Occipital lobe (tissue), 2 donors: ENCODE results near the gene SLC9A9. TPM values are rescaled to one million over a fixed set of nuclear protein-coding genes. Genes with fewer than 3 reads are reported as not detected.
"Not testable (repeated sequence)": the region's sequence is repeated elsewhere in the genome, so short reads cannot be mapped to it uniquely, and the experiment has no call there.

Source experiments
- DNase-seq: peaks from one replicate; lab custom pipeline; 2025; lab: John Stamatoyannopoulos, UW
- total RNA-seq: library from RNA; depleted of rRNA; stranded (reverse); fragments of >200 nt; gene quantifications from one replicate; pipeline ENCODE4 v1.2.3, GENCODE V29; 2014

SLC9A9 gene
- total RNA-seq, 1 donor from 2014 or later, result 7.3 TPM

- no peak for DNase-seq
Measured at GRCh38 chr3:143810166-143810952, 37.9 kb downstream of the SLC9A9 start.

- no peak for DNase-seq
Measured at GRCh38 chr3:143809121-143809621, 39.1 kb downstream of the SLC9A9 start.

DNA sequence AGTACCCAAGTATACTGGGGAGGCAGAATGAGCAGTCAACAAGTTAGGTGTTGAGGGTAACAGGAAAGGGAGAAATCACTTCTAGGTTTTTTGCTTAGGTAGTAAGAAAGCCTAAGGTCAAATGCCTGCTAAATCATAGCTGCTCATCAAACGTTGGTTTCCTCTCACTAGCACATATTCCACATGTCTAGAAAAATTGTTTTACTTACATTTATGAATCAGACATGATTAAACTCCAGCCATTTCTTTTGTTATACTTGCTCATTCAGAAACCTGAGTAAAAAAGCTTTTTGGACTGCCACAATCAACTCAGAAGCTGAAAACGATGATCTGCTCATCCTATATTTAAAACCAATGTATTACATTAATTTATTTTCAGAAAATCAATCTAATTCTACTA is 40.2 kb downstream of the SLC9A9 start:
- DNase-seq, result no peak

DNA sequence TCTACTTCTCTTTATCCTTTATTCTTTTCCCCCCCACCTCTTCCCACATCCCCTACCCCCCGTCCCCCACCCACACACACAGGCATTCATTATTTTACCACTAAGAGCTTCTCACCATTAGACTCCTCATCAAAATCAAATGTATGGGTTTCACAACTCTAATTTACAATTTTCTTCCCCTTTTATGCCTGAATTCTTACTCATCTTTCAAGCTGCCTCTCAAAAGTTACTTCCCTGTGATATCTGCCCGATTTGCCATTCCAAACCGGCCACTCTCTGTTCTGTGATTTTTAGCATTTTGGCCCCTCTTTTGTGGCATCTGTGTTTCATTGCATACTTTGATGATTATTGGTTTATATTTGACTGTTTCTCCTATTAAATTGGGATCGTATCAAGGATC is 42.2 kb downstream of the SLC9A9 start:
- no peak for DNase-seq

GRCh38 chr3:143805476-143805875 is 42.8 kb downstream of the SLC9A9 start:
- DNase-seq, result not testable (repeated sequence)

DNA sequence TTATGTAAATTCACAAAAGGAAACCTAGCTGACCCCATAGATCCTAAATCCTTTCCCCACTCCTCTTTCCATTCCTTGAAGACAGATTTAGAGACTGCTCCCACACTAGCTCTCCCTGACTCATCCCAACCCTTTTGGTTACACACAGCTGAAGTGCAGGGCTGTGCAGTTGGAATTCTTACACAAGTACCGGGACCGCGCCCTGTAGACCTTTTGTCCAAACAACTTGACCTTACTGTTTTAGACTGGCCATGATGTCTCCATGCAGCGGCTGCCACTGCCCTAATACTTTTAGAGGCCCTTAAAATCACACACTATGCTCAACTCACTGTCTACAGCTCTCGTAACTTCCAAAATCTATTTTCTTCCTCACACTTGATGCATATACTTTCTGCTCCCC is 47.2 kb downstream of the SLC9A9 start:
- DNase-seq, result not testable (repeated sequence)

DNA sequence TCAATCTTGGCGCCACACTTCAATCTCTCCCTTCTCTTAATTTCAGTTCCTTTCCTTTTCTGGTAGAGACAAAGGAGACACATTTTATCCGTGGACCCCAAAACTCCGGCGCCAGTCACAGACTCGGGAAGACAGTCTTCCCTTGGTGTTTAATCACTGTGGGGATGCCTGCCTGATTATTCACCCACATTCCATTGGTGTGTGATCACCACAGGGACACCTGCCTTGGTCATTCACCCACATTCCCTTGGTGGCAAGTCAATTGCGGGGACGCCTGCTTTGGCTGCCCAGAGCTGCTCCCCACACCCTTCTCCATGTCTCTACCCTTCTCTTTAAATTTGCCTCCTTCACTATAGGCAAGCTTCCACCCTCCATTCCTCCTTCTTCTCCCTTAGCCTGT is 50.1 kb downstream of the SLC9A9 start:
- DNase-seq, result not testable (repeated sequence)

GRCh38 chr3:143795874-143796273 is 52.4 kb downstream of the SLC9A9 start:
- no peak for DNase-seq

- no peak for DNase-seq
Measured at GRCh38 chr3:143794793-143795462, 53.3 kb downstream of the SLC9A9 start.

DNA sequence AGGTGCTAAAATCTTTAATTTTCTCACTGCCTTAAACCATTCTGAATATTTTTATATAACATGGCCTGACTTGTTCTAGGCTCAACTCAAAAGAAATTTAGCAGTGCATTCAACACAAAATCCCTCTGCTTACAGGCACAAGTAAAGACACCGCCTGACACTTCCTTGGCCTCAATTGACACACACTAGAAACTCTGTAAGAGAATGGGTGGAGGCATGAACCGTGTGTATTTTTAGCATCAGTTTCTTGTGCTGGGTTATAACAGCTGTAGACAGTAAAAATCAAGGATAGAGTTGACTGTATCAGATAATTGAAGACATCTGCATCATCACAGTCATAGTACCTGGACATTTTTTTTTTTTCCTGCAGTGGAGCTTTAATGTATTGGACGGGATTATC is 54.3 kb downstream of the SLC9A9 start:
- no peak for DNase-seq

GRCh38 chr3:143791386-143791785 is 56.9 kb downstream of the SLC9A9 start:
- no peak for DNase-seq

- no peak for DNase-seq
Measured at GRCh38 chr3:143786219-143787191, 61.8 kb downstream of the SLC9A9 start.

DNA sequence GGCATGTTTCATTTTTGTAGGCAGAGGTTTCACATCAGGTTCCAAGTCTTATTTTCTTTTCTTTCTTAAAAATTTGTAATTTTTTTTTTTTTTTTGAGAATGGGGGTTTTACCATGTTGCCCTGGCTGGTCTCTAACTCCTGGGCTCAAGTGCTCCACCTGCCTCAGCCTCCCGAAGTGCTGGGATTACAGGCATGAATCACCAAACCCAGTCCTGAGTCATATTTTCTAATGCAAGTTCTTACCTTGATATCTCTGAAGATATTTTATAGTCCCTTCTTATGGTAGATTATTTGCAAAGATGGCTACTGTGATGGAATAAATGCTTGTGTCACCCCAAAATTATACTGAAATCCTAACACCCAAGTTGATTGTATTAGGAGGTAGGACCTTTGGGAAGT is 63.8 kb downstream of the SLC9A9 start:
- DNase-seq, result no peak

GRCh38 chr3:143783851-143784370 is 64.4 kb downstream of the SLC9A9 start:
- no peak for DNase-seq

GRCh38 chr3:143775459-143775858 is 72.8 kb downstream of the SLC9A9 start:
- no peak for DNase-seq

DNA sequence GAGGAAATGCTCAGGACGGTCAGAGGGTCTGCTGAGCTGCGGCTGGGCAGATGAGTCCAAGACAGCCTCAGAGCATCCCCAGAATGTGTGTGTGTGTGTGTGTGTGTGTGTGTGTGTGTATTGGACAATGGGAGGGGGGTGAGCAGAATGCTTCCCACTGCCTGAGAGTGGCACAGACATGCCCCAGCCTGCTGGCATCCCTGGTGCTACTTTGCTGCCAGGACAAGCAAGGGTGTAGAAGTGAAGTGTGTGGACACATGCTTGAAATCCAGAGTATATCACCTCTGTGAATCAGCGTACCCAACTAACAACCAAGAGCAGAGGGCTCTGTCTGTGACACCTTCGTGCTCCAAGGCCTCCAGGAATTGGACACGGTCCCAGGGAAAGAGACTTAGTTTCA is 76.3 kb downstream of the SLC9A9 start:
- DNase-seq, result no peak

GRCh38 chr3:143771258-143771657 is 77.0 kb downstream of the SLC9A9 start:
- DNase-seq, result no peak

GRCh38 chr3:143770391-143770790 is 77.9 kb downstream of the SLC9A9 start:
- no peak for DNase-seq

DNA sequence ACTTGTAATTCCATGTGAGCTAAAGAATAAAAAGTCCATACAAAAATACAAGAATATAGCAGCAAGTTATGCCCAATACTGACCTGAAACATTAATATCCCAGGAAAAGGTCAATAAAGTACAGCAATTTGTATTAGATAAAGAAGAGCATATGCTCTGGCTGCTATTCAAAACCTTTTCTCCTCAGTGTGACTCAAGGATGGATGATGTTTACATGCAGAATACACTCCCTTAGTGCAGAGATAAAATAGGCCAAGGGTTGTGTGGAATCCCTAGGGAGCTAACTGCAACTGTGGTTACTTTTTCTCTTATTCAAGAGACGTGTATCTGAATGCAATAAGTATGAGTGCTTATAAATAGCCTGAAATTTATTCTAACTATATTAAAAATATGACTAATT is 78.7 kb downstream of the SLC9A9 start:
- DNase-seq, result no peak

DNA sequence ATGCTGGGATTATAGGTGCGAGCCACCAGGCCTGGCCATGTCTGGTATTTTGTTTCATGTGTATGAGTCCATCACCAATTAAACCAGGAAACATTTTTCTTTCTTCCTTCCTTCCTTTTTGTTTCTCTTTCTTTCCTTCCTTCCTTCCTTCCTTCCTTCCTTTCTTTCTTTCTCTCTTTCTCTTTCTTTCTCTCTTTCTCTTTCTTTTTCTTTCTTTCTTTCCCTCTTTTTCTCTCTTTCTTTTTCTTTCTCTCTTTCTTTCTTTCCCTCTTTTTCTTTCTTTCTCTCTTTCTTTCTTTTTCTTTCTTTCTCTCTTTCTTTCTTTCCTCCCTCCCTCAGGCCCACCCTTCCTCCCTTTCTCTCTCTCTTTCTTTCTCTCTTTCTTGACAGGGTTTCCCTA is 83.4 kb downstream of the SLC9A9 start:
- DNase-seq, result no peak

DNA sequence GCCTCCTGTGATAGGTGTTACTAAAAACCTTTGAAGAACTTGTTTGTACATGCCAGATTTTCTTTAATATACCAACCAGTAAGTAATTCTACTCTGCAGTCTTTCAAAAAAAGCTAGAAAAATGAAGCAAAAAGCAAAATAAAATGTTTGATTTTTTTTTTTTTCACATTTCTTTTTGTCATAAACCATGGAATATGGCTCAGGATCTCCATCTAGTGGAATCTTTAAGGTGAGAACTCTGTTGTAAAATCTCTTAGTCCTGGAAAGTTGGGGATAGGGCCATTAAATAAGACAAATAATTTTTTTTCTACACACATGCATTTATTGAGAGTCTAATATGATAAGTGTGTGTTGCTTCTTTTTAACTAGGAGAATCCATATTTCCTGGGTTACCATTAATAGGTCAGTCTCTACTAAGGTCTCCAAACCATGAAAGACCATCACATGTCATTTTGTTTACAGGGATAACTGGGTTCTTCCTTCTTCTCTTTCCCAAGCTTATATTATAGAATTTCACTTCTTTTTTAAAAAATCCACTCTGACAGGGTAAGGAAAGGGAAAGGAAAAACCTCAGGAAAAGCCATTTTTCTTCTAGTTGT is 84.6 kb downstream of the SLC9A9 start:
- DNase-seq, result no peak
